ENCODE results near the gene DOCK9. TPM values are rescaled to one million over a fixed set of nuclear protein-coding genes. Genes with fewer than 3 reads are reported as not detected.

Gene DOCK9
- total RNA-seq, 1 donor from 2014 or later, result 25.5 TPM

DNA sequence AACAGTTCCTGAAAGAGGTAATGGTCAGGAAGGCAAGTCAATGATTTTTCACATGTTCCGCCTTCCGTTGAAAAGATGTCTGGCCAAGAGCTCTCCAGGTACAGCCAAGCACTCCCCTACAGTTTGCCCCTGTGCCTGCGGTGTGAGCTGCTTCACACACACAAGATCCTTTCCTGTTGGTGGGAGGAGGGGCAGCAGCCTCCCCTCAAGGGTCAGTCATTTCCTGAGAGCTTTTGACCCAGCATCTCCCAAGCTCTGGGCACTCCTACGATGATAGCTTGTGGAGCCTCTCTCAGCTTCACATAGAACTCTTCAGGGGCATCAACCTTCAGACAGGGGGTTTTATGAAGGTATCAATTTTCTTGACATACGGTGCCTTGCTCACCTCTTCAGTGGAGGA lies 86.9 kb downstream of the DOCK9 start:
- H3K27me3 Mint-ChIP-seq, result no peaks in the 10 kb centered on the region
- no peak for DNase-seq
- no peak for ATAC-seq (ENCODE audit: low read depth)
- TF ChIP-seq, protein P1, sequence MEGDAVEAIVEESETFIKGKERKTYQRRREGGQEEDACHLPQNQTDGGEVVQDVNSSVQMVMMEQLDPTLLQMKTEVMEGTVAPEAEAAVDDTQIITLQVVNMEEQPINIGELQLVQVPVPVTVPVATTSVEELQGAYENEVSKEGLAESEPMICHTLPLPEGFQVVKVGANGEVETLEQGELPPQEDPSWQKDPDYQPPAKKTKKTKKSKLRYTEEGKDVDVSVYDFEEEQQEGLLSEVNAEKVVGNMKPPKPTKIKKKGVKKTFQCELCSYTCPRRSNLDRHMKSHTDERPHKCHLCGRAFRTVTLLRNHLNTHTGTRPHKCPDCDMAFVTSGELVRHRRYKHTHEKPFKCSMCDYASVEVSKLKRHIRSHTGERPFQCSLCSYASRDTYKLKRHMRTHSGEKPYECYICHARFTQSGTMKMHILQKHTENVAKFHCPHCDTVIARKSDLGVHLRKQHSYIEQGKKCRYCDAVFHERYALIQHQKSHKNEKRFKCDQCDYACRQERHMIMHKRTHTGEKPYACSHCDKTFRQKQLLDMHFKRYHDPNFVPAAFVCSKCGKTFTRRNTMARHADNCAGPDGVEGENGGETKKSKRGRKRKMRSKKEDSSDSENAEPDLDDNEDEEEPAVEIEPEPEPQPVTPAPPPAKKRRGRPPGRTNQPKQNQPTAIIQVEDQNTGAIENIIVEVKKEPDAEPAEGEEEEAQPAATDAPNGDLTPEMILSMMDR (IDR thresholded peaks at IDR 0.05), result no peak
- H3K36me3 Mint-ChIP-seq (ENCODE audit: low read depth), result peaks cover 11% of the 10 kb centered on the region
- peaks cover 8% of the 10 kb centered on the region for H3K4me1 Mint-ChIP-seq
- H3K4me3 Mint-ChIP-seq, result no peak overlapping the region
- no peaks in the 10 kb centered on the region for H3K9me3 Mint-ChIP-seq
- no peak overlapping the region for H3K27ac Mint-ChIP-seq
- ChIA-PET POLR2A (no interaction called here), CTCF (no interaction called here)
- intact Hi-C loops (cut with micrococcal nuclease), result no loop called here

DNA sequence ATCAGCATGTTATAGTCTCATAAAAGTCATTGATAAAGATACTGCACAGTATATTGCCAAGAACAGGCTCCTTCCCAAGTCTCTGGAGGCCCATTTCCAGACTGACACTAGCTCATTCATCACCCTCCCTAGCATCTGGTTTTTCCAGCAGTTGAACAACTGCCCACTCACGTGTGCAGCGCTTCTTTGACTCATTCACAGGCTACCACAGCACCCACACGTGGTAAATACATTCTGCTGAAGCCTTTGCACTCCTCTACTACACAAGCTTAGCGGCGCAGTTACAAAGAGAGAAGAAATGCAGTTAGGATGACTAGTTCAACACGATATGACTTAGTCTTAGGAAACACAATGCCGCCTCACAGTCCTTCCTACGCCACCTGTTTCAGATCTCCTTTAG lies 87.7 kb downstream of the DOCK9 start:
- intact Hi-C loops (cut with micrococcal nuclease), result no loop called here
- peaks cover 16% of the 10 kb centered on the region for H3K36me3 Mint-ChIP-seq (ENCODE audit: low read depth)
- POLR2A ChIA-PET, result no interaction called here
- no peaks in the 10 kb centered on the region for H3K9me3 Mint-ChIP-seq
- TF ChIP-seq, protein P1 (IDR thresholded peaks at IDR 0.05), result no peak
- ATAC-seq (ENCODE audit: low read depth), result no peak
- CTCF ChIA-PET, result no interaction called here
- H3K4me3 Mint-ChIP-seq, result no peak overlapping the region
- no peak overlapping the region for H3K27ac Mint-ChIP-seq
- DNase-seq, result no peak
- peaks cover 8% of the 10 kb centered on the region for H3K4me1 Mint-ChIP-seq
- H3K27me3 Mint-ChIP-seq, result no peaks in the 10 kb centered on the region

DNA sequence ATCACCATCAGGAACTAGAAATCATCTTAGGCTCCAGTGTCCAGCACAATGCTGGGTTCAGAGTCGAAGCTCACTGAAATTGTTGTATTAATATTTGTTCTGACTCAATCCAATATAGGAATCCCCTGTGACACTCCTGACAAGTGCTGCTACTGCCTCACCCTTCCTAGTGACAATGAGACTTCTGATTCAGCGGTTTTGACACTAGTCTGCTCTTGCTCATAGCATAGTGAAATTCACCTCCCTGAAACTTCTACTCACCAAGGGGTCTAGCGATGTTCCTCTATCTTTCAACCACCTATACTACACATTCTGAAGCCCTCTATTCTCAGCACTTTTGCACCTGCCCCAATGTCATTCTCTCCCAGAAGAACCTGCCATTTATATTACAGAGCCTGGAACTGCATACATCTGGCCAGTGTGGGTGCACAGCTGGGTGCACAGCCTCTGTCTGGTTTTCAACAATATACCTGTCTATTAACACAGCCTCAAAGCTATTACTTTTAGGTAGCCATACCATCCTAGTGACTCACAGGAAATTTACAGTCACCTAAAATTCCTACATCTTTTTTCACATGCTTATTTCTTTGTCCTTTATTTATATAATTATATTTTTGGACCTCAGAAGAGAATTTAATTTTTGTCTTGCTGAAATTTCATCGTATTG lies 88.3 kb downstream of the DOCK9 start:
- ChIA-PET CTCF (no interaction called here), POLR2A (no interaction called here)
- H3K27ac Mint-ChIP-seq, result no peak overlapping the region
- no peak overlapping the region for H3K4me3 Mint-ChIP-seq
- TF ChIP-seq, protein P1 (IDR thresholded peaks at IDR 0.05), result no peak
- H3K36me3 Mint-ChIP-seq (ENCODE audit: low read depth), result peaks cover 23% of the 10 kb centered on the region
- DNase-seq, result no peak
- H3K4me1 Mint-ChIP-seq, result peaks cover 8% of the 10 kb centered on the region
- intact Hi-C loops (cut with micrococcal nuclease), result no loop called here
- H3K27me3 Mint-ChIP-seq, result no peaks in the 10 kb centered on the region
- no peaks in the 10 kb centered on the region for H3K9me3 Mint-ChIP-seq
- no peak for ATAC-seq (ENCODE audit: low read depth)

DNA sequence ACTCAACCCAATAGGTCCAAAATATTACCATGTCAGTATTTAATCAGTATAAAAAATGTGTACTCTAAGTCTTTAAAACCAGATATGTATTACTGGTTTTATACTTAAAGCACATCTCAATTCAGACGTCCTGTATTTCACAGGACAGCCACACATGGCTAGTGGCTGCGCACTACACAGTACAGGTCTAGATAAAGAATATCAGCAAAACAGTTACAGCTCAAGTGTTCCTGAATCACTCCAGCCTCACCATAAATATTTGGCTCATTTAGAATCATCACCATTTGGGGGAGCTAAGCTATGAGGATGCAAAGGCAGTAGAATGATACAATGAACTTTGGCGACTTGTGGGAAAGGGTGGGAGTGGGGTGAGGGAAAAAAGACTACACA lies 89.0 kb downstream of the DOCK9 start:
- Mint-ChIP-seq H3K4me1 (peaks cover 8% of the 10 kb centered on the region), H3K9me3 (no peaks in the 10 kb centered on the region), H3K27me3 (no peaks in the 10 kb centered on the region), H3K36me3 (ENCODE audit: low read depth) (peaks cover 29% of the 10 kb centered on the region), H3K27ac (no peak overlapping the region), H3K4me3 (no peak overlapping the region)
- TF ChIP-seq, protein P1 (IDR thresholded peaks at IDR 0.05), result no peak
- ATAC-seq (ENCODE audit: low read depth) (no peak), DNase-seq (no peak)
- ChIA-PET CTCF (no interaction called here), POLR2A (no interaction called here)
- intact Hi-C loops (cut with micrococcal nuclease), result no loop called here

DNA sequence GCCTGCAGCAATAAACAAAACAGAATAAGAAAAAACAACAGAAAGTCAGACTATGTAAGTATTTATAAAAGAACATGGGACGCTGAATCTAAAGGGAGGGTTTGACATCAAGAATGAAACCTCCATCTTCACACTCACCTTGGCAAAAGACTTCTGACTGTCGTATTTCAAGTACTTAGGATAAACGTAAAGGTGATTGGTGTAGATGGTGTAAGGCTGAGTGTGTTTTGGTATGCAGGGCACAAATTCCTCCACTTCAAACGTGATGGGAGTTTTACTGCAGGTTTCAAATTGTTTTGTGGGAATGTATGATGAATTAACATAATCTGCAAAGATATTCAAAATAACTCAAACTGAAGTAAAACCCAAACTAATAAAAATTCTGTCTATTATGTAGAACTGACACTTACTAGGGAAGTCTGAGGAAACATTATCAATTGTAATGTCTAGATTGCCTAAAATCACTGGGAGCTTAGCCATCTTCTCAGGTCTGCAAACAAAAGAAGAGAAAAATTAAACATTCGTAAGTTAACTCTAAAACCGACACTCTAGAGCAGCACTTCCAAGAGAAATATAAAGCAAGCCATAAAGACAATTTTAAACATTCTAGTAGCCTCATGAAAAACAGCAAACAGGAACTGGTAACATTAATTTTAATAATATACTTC lies 89.5 kb downstream of the DOCK9 start:
- ChIA-PET CTCF (no interaction called here), POLR2A (no interaction called here)
- DNase-seq (no peak), ATAC-seq (ENCODE audit: low read depth) (no peak)
- intact Hi-C loops (cut with micrococcal nuclease), result no loop called here
- TF ChIP-seq, protein P1 (IDR thresholded peaks at IDR 0.05), result no peak
- H3K27me3 Mint-ChIP-seq, result no peaks in the 10 kb centered on the region
- peaks cover 33% of the 10 kb centered on the region for H3K36me3 Mint-ChIP-seq (ENCODE audit: low read depth)
- peaks cover 7% of the 10 kb centered on the region for H3K4me1 Mint-ChIP-seq
- no peak overlapping the region for H3K4me3 Mint-ChIP-seq
- no peaks in the 10 kb centered on the region for H3K9me3 Mint-ChIP-seq
- H3K27ac Mint-ChIP-seq, result no peak overlapping the region
